ENCODE data around the gene RASA3. TPM values are rescaled to one million over a fixed set of nuclear protein-coding genes. Genes with fewer than 3 reads are reported as not detected.

Gene RASA3
- total and polyA plus RNA-seq, 2 of the 8 experiments (the other 6 are each of a cell fraction or from before 2014, with no cell fraction given), result 7.5 to 21.9 TPM

DNA sequence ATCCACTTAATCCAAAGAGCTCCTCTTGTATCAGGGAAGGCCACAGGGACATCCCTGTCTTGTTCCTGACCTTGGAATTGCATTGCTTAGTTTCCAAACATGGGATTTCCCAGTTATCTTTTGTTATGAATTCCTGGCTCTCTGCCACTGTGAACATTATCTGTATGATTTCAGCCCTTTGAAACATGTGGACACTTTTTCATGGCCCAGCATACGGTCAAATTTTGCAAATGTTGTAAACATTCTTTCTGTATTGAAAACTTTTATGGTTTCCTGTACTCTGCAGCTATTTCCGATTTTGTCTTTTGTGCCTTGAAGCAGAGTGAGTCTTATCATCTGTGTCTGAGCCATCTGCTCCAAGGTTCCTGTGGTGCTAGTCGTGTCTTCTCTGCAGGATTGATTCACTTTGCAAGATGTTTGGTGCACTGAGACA, 42.1 kb upstream of the RASA3 start (continued):
- TF ChIP-seq CBX8 (IDR thresholded peaks at IDR 0.05; ENCODE audit: borderline replicate concordance, low read depth, low read length), result no peak
- no peak for TF ChIP-seq RXRA (IDR thresholded peaks at IDR 0.05; ENCODE audit: insufficient read depth, low read depth, low read length)
- TF ChIP-seq CTBP2 (IDR thresholded peaks at IDR 0.05; ENCODE audit: borderline replicate concordance, insufficient read depth, insufficient read length, low read length), result no peak
- no peak for TF ChIP-seq SIX5 (IDR thresholded peaks at IDR 0.05; ENCODE audit: low read depth, low read length)
- TF ChIP-seq TAF1 (IDR thresholded peaks at IDR 0.05; ENCODE audit: low read depth, low read length), result no peak
